NCI-H1694 (cell line): Measurements from ENCODE around the gene FERMT1.
"Not testable (repeated sequence)": the region's sequence is repeated elsewhere in the genome, so short reads cannot be mapped to it uniquely, and the experiment has no call there.

Source experiments
- DNase-seq: peaks from one replicate; lab custom pipeline; 2025; lab: John Stamatoyannopoulos, UW

The FERMT1 gene

DNA sequence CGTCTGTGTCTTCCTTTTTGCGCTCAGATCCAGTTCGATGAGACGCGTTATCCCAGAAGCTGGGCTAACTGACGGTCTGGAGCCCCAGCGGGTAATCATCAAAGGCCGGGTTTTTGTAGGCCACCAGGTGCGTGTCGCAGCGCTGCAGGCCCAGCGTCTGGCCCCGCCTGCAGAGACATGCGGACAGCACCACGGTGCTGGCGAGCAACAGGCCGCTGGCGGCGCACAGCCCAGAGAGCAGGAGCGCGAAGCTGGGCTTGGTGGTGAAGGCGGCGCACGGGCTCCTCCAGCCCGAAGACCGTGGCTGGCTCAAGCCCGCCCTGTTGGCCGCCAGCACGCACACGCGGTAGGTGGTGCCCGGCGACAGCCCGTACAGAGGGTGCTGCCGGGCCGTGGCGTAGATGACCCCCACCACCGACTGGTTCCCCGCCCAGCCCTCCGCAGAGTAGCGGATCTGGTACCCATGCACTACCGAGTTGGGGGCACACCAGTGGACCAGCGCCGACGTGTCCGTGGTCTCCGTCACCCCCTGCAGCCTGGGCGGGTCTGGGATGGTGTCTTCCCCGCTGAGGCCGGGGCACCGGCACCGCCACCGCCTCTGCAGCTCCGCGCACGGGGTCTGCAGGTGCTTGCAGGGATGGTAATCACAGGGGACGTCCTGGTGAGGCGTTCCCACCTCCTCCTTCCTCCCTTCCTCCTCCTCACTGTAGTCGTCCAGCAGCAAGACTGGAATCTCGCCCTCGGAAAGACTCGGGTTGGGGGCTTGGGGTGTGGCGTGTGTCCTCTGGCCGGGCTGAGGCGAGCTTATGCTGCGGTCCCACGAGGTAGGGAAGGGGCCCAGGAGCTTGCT lies 81.6 kb downstream of the FERMT1 start:
- no peak for DNase-seq

DNA sequence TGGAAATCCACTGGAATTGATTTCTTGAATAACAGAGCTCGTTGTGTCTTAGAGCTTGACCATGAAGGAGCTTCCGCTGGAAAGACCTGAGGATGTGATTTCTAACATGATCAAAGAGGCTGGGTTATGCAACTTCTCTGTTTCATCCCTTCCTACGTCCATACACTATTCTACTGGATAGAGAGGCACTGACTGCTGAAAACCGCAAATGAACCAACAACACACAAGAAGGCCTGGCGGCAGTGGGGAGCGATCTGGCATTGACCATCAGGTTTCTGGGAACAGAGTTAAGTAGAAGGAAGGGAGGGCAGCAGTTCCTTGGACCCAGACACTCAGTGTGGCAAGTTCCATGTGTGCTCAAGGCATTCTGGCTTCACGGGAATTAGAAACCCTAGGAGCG lies 82.3 kb downstream of the FERMT1 start:
- no peak for DNase-seq

DNA sequence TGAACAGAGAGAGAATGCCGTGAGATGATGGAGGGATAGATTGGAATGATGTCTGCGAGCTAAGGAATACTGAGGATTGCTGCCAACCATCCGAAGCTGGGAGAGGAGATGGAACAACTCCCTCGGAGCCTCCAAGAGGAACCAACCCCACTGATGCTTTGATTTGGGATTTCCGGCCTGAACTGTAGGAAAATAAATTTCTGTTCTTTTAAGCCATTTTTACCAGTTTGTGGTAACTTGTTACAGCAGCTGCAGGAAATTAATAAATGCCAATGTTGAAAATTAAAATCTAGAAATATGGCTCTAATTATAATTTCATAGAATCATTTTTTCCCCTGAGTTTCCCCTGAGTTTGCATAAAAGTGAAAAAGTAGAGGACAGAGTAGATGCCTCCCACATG lies 83.1 kb downstream of the FERMT1 start:
- no peak for DNase-seq

DNA sequence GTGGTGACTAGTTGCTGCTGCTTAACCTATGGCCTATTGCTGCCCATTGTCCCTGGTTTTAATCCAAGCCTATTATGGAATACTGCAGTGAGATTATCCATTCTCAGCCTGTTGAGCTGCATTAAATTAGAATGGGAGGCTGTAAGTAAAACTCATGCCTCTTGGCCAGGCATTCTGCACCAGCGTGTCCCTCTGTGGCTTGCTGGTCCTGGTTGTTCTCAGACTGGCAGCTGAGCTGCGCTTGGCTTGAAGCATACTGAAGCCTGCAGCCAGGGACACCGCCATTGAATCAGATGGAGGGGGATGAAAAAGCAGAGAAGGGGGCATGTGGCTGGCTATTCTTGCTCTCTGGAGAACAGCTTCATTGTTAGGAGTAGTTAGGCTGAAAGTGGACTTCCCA lies 84.6 kb downstream of the FERMT1 start:
- no peak for DNase-seq

DNA sequence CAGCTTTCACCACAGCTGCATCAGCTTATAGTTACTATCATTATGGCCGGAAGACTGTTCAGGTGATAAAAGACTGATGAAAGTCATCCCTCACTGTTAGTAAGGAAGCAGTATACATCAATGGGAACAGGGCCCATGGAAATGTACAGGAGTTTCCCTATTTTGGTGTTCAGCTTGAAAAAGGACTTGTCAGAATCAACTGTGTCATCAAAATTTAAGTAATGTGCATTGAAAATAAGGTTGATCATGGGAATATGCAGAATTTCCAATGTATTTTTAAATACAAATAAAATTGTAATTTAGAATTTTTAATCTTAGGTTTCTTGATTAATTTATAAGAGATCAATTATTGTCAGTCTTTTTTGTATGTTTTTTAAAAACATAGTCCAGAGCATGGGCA lies 85.7 kb downstream of the FERMT1 start:
- DNase-seq, result no peak

DNA sequence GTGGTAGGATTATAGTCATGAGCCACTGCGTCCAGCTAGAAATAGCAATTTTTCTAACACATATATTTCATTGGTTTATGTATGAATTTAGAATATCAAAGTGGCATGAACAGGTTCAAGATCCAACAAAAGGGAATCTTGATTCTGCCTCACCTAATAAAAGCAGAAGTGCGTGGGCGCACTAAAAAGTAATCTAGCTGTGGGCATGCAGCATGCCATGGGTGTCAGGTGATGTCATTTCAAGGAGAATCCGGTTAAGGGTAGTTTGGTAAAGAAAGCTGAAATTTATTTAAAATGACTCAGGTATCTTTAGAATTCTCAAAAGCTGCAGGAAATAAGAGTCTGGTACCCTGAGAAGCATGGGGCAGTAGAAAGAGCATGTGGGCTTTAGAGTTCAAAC lies 86.6 kb downstream of the FERMT1 start:
- no peak for DNase-seq

DNA sequence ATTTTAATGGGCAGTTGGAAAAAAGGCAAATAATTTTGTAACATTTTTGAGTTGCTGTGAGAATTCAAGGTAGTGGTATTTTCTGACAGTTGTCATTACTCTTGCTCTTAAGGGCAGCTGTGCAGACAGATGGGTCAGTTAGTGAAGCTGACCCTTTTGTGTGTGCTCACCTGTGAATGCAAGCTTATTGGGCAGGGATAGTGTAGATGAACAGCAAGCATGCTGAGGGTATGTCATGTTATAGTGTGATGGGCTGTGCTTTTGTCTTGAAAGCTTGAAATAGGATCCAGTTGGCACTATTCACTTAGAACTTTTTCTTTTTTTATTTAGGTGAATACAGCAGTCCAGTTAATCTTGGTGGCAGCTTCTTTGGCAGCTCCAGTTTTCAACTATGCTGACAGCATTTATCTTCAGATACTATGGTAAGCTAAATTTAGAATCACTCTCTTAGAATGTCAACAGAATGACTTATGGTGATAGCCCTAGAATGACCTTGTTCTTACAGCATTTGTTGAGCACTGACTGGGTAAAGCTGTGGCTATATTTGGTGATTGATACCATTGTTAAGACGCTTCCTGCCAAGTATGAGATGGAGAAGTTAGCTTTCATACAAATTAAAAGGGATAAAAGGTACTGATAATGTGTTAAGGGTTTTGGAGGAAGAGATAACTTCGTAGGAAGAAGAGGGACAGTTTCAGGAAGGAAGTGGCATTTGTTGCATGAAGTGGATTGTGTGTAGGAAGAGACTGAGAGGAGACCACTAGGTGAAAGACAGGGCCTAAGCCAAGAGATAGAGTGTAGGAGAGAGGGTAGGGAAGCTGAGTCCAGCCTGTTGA lies 88.5 kb downstream of the FERMT1 start:
- DNase-seq, result no peak

DNA sequence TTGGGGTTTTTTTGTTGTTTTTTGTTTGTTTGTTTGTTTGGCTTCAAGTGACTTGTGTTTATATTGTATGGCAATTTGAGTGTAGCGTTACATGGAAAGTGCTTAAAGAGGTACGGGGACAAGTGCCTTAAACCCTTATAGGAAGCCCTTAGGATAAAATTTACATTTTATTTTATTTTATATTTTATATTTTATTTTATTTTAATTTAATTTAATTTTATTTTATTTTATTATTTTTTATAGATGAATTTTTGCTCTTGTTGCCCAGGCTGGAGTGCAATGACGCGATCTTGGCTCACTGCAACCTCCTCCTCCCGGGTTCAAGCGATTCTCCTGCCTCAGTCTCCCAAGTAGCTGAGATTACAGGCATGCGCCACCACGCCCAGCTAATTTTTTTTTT lies 89.9 kb downstream of the FERMT1 start:
- DNase-seq, result not testable (repeated sequence)

DNA sequence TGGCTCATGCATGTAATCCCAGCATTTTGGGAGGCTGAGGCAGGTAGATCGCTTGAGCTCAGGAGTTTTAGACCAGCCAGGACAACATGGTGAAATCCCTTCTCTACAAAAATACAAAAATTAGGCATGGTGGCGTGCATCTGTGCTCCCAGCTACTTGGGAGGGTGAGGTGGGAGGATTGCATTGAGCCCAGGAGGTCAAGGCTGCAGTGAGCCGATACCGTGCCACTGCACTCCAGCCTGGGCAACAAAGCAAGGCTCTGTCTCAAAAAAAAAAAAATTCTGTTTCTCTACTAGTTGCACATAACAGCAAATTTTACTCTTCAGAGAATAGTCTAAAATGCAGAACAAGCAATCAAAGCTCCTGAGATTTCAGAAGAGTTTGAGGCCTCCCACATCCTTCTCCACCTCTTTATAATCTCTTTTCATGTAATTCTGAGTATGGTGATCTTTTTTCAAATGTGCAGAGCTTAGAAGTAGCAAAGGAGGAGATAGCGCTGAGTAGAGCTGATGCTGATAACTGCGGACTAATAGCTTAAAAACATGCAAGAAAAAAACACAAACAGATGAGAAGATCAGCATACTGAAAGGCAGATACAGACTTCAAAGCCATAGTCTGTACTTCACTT lies 92.3 kb downstream of the FERMT1 start:
- no peak for DNase-seq

DNA sequence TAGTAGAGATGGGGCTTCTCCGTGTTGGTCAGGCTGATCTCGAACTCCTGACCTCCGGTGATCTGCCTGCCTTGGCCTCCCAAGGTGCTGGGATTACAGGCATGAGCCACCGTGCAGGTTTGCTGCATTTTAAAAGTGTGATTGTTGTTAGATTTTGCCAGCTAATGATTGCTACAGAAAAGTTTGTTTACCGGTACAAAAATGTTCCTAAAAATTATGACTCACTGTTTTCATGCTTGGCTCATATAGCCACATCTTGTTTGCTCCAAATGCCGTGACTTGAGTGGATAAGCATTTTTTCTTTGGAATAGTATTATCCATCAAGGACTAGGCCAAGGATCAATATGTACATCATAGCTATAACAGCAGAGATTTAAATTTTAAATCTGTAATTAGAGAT lies 93.3 kb downstream of the FERMT1 start:
- no peak for DNase-seq

DNA sequence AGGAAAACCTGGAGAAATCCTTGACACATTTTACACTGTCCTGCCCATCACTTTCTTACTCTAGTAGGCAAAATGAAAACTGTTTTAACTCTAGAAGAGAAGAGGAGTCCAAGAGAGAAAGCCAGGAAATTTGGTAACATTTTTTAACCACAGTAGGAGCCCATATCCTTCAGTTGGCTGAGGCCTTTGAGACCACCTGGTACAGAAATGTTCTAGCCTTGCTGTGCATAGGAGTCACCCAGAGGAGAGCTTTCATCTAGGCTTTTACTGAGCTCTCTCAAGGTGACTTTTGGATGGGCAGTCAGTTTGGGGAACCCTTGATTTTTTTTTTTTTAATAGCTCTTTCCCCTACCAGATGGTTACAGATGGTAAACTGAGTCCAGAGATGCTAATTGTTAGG lies 94.0 kb downstream of the FERMT1 start:
- no peak for DNase-seq

DNA sequence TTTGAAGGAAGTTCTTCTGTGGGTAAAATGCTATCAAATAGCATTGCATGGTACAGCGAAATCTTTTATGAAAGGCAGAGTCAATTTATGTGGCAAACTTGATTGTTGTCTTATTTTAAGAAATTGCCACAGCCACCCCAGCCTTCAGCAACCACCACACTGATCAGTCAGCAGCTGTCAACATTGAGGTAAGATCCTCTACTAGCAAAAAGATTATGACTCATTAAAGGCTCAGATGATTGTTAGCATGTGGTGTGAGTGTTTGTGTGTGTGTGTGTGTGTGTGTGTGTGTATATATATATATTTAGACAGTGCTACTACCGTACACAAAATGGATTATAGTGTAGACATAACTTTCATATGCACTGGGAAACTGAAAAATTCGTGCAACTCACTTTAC lies 96.8 kb downstream of the FERMT1 start:
- no peak for DNase-seq
